Renal pelvis (tissue), 12 donors: Measurements from ENCODE around the gene TMEM243. TPM values are rescaled to one million over a fixed set of nuclear protein-coding genes. Genes with fewer than 3 reads are reported as not detected.
A peak's percentile ranks its signal among the peaks of the same experiment; 100 is the strongest.
"Not testable (repeated sequence)": the region's sequence is repeated elsewhere in the genome, so short reads cannot be mapped to it uniquely, and the experiment has no call there.

Experiments used
- DNase-seq: peaks from one replicate; pipeline ENCODE4 v3.0.0-alpha.2; 2013
- long read RNA-seq, 16 experiments: transcript quantifications; one replicate each; lab custom pipeline, GENCODE V29; 2026
- polyA plus RNA-seq, 3 donors: library from polyadenylated mRNA; unstranded; fragments of 120-200 nt; gene quantifications; one replicate each; pipeline ENCODE4 v1.2.1, GENCODE V29; 2013; ENCODE audit not compliant: insufficient read length in 3 of 3

The TMEM243 gene
- 10 to 100 TPM; 37.2 to 38.3 (median 37.2) TPM for polyA plus RNA-seq
- long read RNA-seq, donor 1, transcript TMEM243-201 (4 exons, 1,063 nt), result major isoform, 18 of 34 reads
- long read RNA-seq, donor 1, transcript TMEM243-203 (5 exons, 1,273 nt), result minor isoform, 12 of 34 reads
- long read RNA-seq, donor 1, partial matches to known transcripts, result 0 of 34 reads
- long read RNA-seq, donor 1, other reads (novel, unspliced or antisense), result 0 of 34 reads
- long read RNA-seq, donor 2, transcript TMEM243-203 (5 exons, 1,273 nt), result minor isoform, 9 of 26 reads
- long read RNA-seq, donor 2, transcript TMEM243-201 (4 exons, 1,063 nt), result major isoform, 15 of 26 reads
- long read RNA-seq, donor 2, partial matches to known transcripts, result 0 of 26 reads
- long read RNA-seq, donor 2, other reads (novel, unspliced or antisense), result 0 of 26 reads
- long read RNA-seq, donor 3, transcript TMEM243-201 (4 exons, 1,063 nt), result major isoform, 15 of 22 reads
- long read RNA-seq, donor 3, transcript TMEM243-203 (5 exons, 1,273 nt), result minor isoform, 7 of 22 reads
- long read RNA-seq, donor 3, partial matches to known transcripts, result 0 of 22 reads
- long read RNA-seq, donor 3, other reads (novel, unspliced or antisense), result 0 of 22 reads
- long read RNA-seq, donor 4, transcript TMEM243-203 (5 exons, 1,273 nt), result minor isoform, 13 of 45 reads
- long read RNA-seq, donor 4, transcript TMEM243-201 (4 exons, 1,063 nt), result major isoform, 21 of 45 reads
- long read RNA-seq, donor 4, partial matches to known transcripts, result 8 of 45 reads
- long read RNA-seq, donor 4, other reads (novel, unspliced or antisense), result 0 of 45 reads
- long read RNA-seq, donor 5, transcript TMEM243-203 (5 exons, 1,273 nt), result major isoform, 6 of 15 reads
- long read RNA-seq, donor 5, transcript TMEM243-201 (4 exons, 1,063 nt), result major isoform, 6 of 15 reads
- long read RNA-seq, donor 5, partial matches to known transcripts, result 0 of 15 reads
- long read RNA-seq, donor 5, other reads (novel, unspliced or antisense), result 0 of 15 reads
- long read RNA-seq, donor 6, transcript TMEM243-201 (4 exons, 1,063 nt), result major isoform, 13 of 17 reads
- long read RNA-seq, donor 6, partial matches to known transcripts, result 0 of 17 reads
- long read RNA-seq, donor 6, other reads (novel, unspliced or antisense), result 0 of 17 reads
- long read RNA-seq, donor 7, transcript TMEM243-203 (5 exons, 1,273 nt), result minor isoform, 10 of 22 reads
- long read RNA-seq, donor 7, transcript TMEM243-201 (4 exons, 1,063 nt), result major isoform, 12 of 22 reads
- long read RNA-seq, donor 7, partial matches to known transcripts, result 0 of 22 reads
- long read RNA-seq, donor 7, other reads (novel, unspliced or antisense), result 0 of 22 reads
- long read RNA-seq, donor 8, transcript TMEM243-201 (4 exons, 1,063 nt), result major isoform, 9 of 13 reads
- long read RNA-seq, donor 8, partial matches to known transcripts, result 0 of 13 reads
- long read RNA-seq, donor 8, other reads (novel, unspliced or antisense), result 0 of 13 reads
- long read RNA-seq, donor 9, transcript TMEM243-201 (4 exons, 1,063 nt), result major isoform, 17 of 26 reads
- long read RNA-seq, donor 9, transcript TMEM243-203 (5 exons, 1,273 nt), result minor isoform, 7 of 26 reads
- long read RNA-seq, donor 9, partial matches to known transcripts, result 0 of 26 reads
- long read RNA-seq, donor 9, other reads (novel, unspliced or antisense), result 0 of 26 reads
- long read RNA-seq, donor 10, transcript TMEM243-201 (4 exons, 1,063 nt), result major isoform, 9 of 13 reads
- long read RNA-seq, donor 10, partial matches to known transcripts, result 0 of 13 reads
- long read RNA-seq, donor 10, other reads (novel, unspliced or antisense), result 0 of 13 reads
- long read RNA-seq, donor 11, transcript TMEM243-203 (5 exons, 1,273 nt), result major isoform, 8 of 16 reads
- long read RNA-seq, donor 11, transcript TMEM243-201 (4 exons, 1,063 nt), result minor isoform, 7 of 16 reads
- long read RNA-seq, donor 11, partial matches to known transcripts, result 0 of 16 reads
- long read RNA-seq, donor 11, other reads (novel, unspliced or antisense), result 0 of 16 reads
- long read RNA-seq, donor 12, transcript TMEM243-203 (5 exons, 1,273 nt), result minor isoform, 6 of 119 reads
- long read RNA-seq, donor 12, transcript TMEM243-201 (4 exons, 1,063 nt), result major isoform, 17 of 119 reads
- long read RNA-seq, donor 12, partial matches to known transcripts, result 82 of 119 reads
- long read RNA-seq, donor 12, other reads (novel, unspliced or antisense), result 11 of 119 reads
- long read RNA-seq, donor 13, transcript TMEM243-201 (4 exons, 1,063 nt), result major isoform, 8 of 10 reads
- long read RNA-seq, donor 13, partial matches to known transcripts, result 0 of 10 reads
- long read RNA-seq, donor 13, other reads (novel, unspliced or antisense), result 0 of 10 reads
- long read RNA-seq, donor 14, transcript TMEM243-203 (5 exons, 1,273 nt), result minor isoform, 11 of 36 reads
- long read RNA-seq, donor 14, transcript TMEM243-201 (4 exons, 1,063 nt), result major isoform, 23 of 36 reads
- long read RNA-seq, donor 14, partial matches to known transcripts, result 0 of 36 reads
- long read RNA-seq, donor 14, other reads (novel, unspliced or antisense), result 0 of 36 reads
- long read RNA-seq, donor 15, transcript TMEM243-203 (5 exons, 1,273 nt), result minor isoform, 16 of 43 reads
- long read RNA-seq, donor 15, transcript TMEM243-201 (4 exons, 1,063 nt), result major isoform, 27 of 43 reads
- long read RNA-seq, donor 15, partial matches to known transcripts, result 0 of 43 reads
- long read RNA-seq, donor 15, other reads (novel, unspliced or antisense), result 0 of 43 reads
- long read RNA-seq, donor 16, transcript TMEM243-203 (5 exons, 1,273 nt), result minor isoform, 9 of 27 reads
- long read RNA-seq, donor 16, transcript TMEM243-201 (4 exons, 1,063 nt), result major isoform, 13 of 27 reads
- long read RNA-seq, donor 16, partial matches to known transcripts, result 0 of 27 reads
- long read RNA-seq, donor 16, other reads (novel, unspliced or antisense), result 0 of 27 reads

- peak; percentile 65 for DNase-seq
These were observed at the start of gene TMEM243 for GRCh38 chr7:87219545-87220025. Gene TMEM243, minus strand, starts transcription at chr7:87219732. Its CDS starts 229 bp downstream, at chr7:87219503.

- DNase-seq, result no peak
These were observed 47.8 kb upstream of the TMEM243 start for GRCh38 chr7:87267239-87267900.

- DNase-seq, result no peak
These were observed 44.0 kb upstream of the TMEM243 start for GRCh38 chr7:87263537-87263936.

- DNase-seq, result no peak
These were observed 34.1 kb upstream of the TMEM243 start for GRCh38 chr7:87253589-87254087.

GRCh38 chr7:87245671-87246070 is 26.1 kb upstream of the TMEM243 start:
- DNase-seq, result not testable (repeated sequence)

- not testable (repeated sequence) for DNase-seq
These were observed 19.0 kb upstream of the TMEM243 start for GRCh38 chr7:87238464-87239051.

GRCh38 chr7:87234949-87235348 is 15.4 kb upstream of the TMEM243 start:
- DNase-seq, result no peak

GRCh38 chr7:87231711-87232110 is 12.2 kb upstream of the TMEM243 start:
- no peak for DNase-seq

GRCh38 chr7:87231258-87231657 is 11.7 kb upstream of the TMEM243 start:
- DNase-seq, result no peak

- no peak for DNase-seq
These were observed 7.0 kb upstream of the TMEM243 start for GRCh38 chr7:87226495-87226894.

- DNase-seq, result no peak
These were observed 6.2 kb upstream of the TMEM243 start for GRCh38 chr7:87225696-87226095.

GRCh38 chr7:87223666-87224065 is 4.1 kb upstream of the TMEM243 start:
- DNase-seq, result no peak

GRCh38 chr7:87220734-87221215 is 1.2 kb upstream of the TMEM243 start:
- DNase-seq, result peak; percentile 46

- DNase-seq, result peak; percentile 82
These were observed 648 bp upstream of the TMEM243 start for GRCh38 chr7:87220026-87220733.

GRCh38 chr7:87218796-87219544 is 562 bp downstream of the TMEM243 start:
- peak; percentile 47 for DNase-seq
